Activated CD8-positive, alpha-beta T cell treated with anti-CD3 and anti-CD28 coated beads for 36 hours (primary cell): ENCODE measurements around the gene COA8. TPM values are rescaled to one million over a fixed set of nuclear protein-coding genes. Genes with fewer than 3 reads are reported as not detected.

ENCODE experiments used
- ATAC-seq: fragments of 200-7000 bp; cut with Tn5 transposase; one replicate; pipeline ENCODE4 v1.10.0; 2021; ENCODE audit warnings: mild to moderate bottlenecking, moderate library complexity
- CTCF ChIA-PET: fragments of 350-600 bp; sonication (Branson Sonifier 250); formaldehyde crosslinking; loops from one replicate; lab custom pipeline; 2021; ENCODE audit warnings: antibody characterized with exemption; lab: Charles Lee
- POLR2A ChIA-PET: fragments of 350-600 bp; sonication (Branson Sonifier 250); formaldehyde crosslinking; loops from one replicate; lab custom pipeline; 2021; ENCODE audit warnings: antibody characterized with exemption; lab: Charles Lee
- DNase-seq: peaks from one replicate; pipeline ENCODE4 v3.0.0-alpha.2; 2020
- H3K27ac Mint-ChIP-seq: one replicate; pipeline ENCODE4 v1.8.0; 2021; ENCODE audit warnings: mild to moderate bottlenecking, mixed read lengths
- H3K27me3 Mint-ChIP-seq: one replicate; pipeline ENCODE4 v1.8.0; 2021; ENCODE audit warnings: mixed read lengths
- H3K36me3 Mint-ChIP-seq: one replicate; pipeline ENCODE4 v1.8.0; 2021; ENCODE audit warnings: low read depth, mixed read lengths
- H3K4me1 Mint-ChIP-seq: one replicate; pipeline ENCODE4 v1.8.0; 2021; ENCODE audit warnings: low read depth, mixed read lengths
- H3K4me3 Mint-ChIP-seq: one replicate; pipeline ENCODE4 v1.8.0; 2021; ENCODE audit warnings: mild to moderate bottlenecking, moderate library complexity, mixed read lengths
- H3K9me3 Mint-ChIP-seq: one replicate; pipeline ENCODE4 v1.8.0; 2021; ENCODE audit warnings: mixed read lengths
- CTCF ChIP-seq: fragments of 200-600 bp; IDR thresholded peaks from one replicate; pipeline ENCODE4 v1.8.0; 2022; ENCODE audit warnings: antibody characterized with exemption, mild to moderate bottlenecking
- intact Hi-C: fragments of 100-400 bp; cut with micrococcal nuclease; formaldehyde crosslinking; loops from one replicate; pipeline ENCODE4 v1.10.0; 2022
- total RNA-seq, 2 experiments: library from RNA; stranded (reverse); gene quantifications; one replicate each; pipeline ENCODE4 v1.2.3, GENCODE V29; 2021

Gene COA8
- total RNA-seq, 2 experiments from 2014 or later = 40.3 to 45.6 TPM

DNA sequence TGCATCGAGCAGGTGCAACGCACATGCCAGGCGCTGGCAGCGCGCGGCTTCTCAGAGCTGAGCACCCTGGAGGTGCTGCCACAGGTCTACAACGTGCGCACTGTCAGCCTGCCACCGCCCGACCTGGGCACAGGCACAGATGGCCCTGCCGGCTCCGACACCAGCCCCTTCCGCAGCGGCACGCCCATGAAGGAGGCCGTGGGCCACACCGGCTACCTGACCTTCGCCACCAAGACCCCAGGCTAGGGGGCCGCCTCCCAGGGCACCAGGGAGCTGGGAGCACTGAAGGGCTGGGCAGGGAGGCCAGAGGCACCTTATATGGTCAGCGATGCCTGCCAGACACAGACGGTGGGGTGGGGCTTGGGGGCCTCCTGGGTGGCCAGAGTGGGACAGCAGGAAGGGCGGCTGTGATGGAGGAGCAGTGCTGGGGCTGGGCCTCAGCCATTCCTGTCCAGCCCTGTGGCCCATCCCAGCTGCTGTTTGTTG lies 28.1 kb upstream of the COA8 start:
- intact Hi-C loops = no loop called here
- H3K4me3 Mint-ChIP-seq = no peak overlapping the region
- ChIA-PET POLR2A (interaction anchor here (0.8 to 1.8 kb wide), 5 partner anchors 15 to 27 kb away, joined by 3 to 8 read pairs (median 4); no protein-coding TSS in a partner anchor), CTCF (no interaction called here)
- no peak for ATAC-seq
- H3K4me1 Mint-ChIP-seq = peaks cover 21% of the 10 kb centered on the region
- no peak overlapping the region for H3K27ac Mint-ChIP-seq
- TF ChIP-seq CTCF = no peak
- DNase-seq = no peak
- H3K36me3 Mint-ChIP-seq = peaks cover 13% of the 10 kb centered on the region
- H3K9me3 Mint-ChIP-seq = no peaks in the 10 kb centered on the region
- H3K27me3 Mint-ChIP-seq = no peaks in the 10 kb centered on the region

- no peak for TF ChIP-seq CTCF
- H3K4me1 Mint-ChIP-seq = peaks cover 14% of the 10 kb centered on the region
- H3K4me3 Mint-ChIP-seq = no peak overlapping the region
- ATAC-seq = no peak
- intact Hi-C loops = no loop called here
- H3K36me3 Mint-ChIP-seq = peaks cover 10% of the 10 kb centered on the region
- no peak for DNase-seq
- POLR2A ChIA-PET = interaction anchor here (1.3 to 1.8 kb wide), 4 partner anchors 7 to 26 kb away, joined by 4 to 8 read pairs (median 5); no protein-coding TSS in a partner anchor
- H3K27me3 Mint-ChIP-seq = no peaks in the 10 kb centered on the region
- CTCF ChIA-PET = no interaction called here
- H3K9me3 Mint-ChIP-seq = no peaks in the 10 kb centered on the region
- H3K27ac Mint-ChIP-seq = no peak overlapping the region
Measured at GRCh38 chr14:103535081-103535890, 27.5 kb upstream of the COA8 start.

GRCh38 chr14:103535891-103536565 lies 26.7 kb upstream of the COA8 start:
- CTCF ChIA-PET = no interaction called here
- DNase-seq (no peak), ATAC-seq (no peak)
- intact Hi-C loops = no loop called here
- Mint-ChIP-seq H3K27me3 (no peaks in the 10 kb centered on the region), H3K9me3 (no peaks in the 10 kb centered on the region), H3K4me3 (no peak overlapping the region), H3K4me1 (peaks cover 7% of the 10 kb centered on the region), H3K27ac (no peak overlapping the region), H3K36me3 (peaks cover 4% of the 10 kb centered on the region)
- no peak for TF ChIP-seq CTCF
- POLR2A ChIA-PET = interaction anchor here (0.8 to 1.8 kb wide), 5 partner anchors 8 to 25 kb away, joined by 3 to 8 read pairs (median 4); no protein-coding TSS in a partner anchor

GRCh38 chr14:103536693-103537092 lies 26.1 kb upstream of the COA8 start:
- ATAC-seq (no peak), DNase-seq (no peak)
- TF ChIP-seq CTCF = no peak
- Mint-ChIP-seq H3K4me3 (no peak overlapping the region), H3K4me1 (peaks cover under 1% of the 10 kb centered on the region), H3K36me3 (peaks cover 3% of the 10 kb centered on the region), H3K27ac (no peak overlapping the region), H3K27me3 (no peaks in the 10 kb centered on the region), H3K9me3 (no peaks in the 10 kb centered on the region)
- ChIA-PET CTCF (interaction anchor here (0.9 kb wide), 1 partner anchor 10 kb away, joined by 3 read pairs; no protein-coding TSS in a partner anchor), POLR2A (interaction anchor here (0.8 to 1.5 kb wide), 3 partner anchors 9 to 22 kb away, joined by 3 to 6 read pairs (median 3); no protein-coding TSS in a partner anchor)
- intact Hi-C loops = no loop called here
